ENCODE measurements around the gene FZR1.
"Not testable (repeated sequence)": the region's sequence is repeated elsewhere in the genome, so short reads cannot be mapped to it uniquely, and the experiment has no call there.

The FZR1 gene

GRCh38 chr19:3514930-3515329 is 8.8 kb downstream of the FZR1 start:
- DNase-seq (ENCODE audit: low spot score), result no peak

- DNase-seq (ENCODE audit: low spot score), result no peak
Measured at GRCh38 chr19:3515891-3516422, 9.8 kb downstream of the FZR1 start.

GRCh38 chr19:3516675-3517207 is 10.6 kb downstream of the FZR1 start:
- no peak for DNase-seq (ENCODE audit: low spot score)

DNA sequence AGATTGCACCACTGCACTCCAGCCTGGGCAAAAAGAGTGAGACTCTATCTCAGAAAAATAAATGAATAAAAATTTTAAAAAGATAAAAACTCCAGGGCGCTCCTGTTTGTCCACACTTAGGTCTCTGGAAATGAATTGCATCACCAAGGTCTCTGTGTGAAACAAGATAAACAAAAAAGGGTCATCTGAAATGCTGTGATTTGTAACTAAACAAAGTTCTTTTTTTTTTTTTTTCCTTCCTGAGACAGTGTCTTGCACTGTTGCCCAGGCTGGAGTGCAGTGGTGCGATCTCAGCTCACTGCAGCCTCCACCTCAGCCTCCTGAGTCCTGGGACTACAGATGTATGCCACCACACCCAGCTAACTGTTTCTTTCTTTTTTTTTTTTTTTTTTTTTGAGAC is 11.5 kb downstream of the FZR1 start:
- DNase-seq (ENCODE audit: low spot score), result no peak

DNA sequence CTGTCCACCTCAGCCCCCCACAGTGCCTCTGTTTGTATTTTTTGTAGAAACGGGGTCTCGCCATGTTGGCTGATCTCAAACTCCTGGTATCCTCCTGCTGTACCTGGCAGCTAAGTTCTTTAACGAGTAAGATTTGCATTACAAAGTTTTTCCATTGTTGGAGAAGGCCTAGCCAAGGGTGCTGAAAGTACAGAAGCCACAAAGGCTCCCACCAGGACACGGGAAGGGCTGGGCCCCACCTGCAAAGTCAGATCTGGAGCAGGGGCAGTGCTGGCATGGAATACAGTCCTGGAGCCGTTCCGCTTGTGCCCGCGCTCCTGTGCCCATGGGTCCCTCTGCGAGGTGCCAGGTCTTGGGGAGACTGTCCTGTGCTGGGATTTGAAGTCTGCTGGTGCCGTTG is 12.1 kb downstream of the FZR1 start:
- DNase-seq (ENCODE audit: low spot score), result no peak

DNA sequence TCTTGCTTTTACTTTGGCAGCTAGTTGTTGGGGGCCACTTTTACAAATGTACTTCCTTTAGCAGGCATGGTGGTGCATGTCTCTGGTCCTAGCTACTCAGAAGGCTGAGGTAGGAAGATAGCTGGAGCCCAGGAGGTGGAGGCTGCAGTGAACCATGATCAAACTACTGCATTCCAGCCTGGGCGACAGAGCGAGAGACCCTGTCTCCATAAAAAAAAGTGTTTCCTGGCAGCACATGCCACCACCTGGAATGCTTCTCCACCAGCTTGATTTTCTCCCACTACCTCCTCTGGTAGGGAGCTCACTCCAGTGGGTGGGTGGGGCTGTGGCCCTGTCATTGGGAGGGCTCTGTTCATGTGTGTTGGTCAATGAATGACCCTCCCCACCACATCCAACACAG is 12.5 kb downstream of the FZR1 start:
- no peak for DNase-seq (ENCODE audit: low spot score)

DNA sequence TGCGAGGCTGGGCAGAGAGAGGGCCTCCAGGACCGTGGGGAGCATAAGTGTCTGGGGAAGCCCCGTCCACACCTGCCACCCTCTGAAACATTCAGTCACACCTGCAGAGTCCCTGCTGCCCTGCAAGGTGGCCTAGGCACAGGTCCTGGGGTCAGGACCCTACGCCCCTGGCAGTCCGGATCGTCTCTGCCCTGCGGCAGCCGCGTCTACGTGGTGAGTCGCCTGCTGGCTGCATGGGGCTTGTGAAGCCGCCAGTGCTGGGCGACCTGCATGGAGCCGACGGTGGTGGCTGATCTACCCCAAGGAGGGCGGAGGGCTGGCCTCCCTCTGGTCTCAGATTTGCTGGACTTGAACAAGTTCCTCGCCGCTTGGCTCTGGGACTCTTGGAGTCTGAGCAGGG is 13.0 kb downstream of the FZR1 start:
- no peak for DNase-seq (ENCODE audit: low spot score)

DNA sequence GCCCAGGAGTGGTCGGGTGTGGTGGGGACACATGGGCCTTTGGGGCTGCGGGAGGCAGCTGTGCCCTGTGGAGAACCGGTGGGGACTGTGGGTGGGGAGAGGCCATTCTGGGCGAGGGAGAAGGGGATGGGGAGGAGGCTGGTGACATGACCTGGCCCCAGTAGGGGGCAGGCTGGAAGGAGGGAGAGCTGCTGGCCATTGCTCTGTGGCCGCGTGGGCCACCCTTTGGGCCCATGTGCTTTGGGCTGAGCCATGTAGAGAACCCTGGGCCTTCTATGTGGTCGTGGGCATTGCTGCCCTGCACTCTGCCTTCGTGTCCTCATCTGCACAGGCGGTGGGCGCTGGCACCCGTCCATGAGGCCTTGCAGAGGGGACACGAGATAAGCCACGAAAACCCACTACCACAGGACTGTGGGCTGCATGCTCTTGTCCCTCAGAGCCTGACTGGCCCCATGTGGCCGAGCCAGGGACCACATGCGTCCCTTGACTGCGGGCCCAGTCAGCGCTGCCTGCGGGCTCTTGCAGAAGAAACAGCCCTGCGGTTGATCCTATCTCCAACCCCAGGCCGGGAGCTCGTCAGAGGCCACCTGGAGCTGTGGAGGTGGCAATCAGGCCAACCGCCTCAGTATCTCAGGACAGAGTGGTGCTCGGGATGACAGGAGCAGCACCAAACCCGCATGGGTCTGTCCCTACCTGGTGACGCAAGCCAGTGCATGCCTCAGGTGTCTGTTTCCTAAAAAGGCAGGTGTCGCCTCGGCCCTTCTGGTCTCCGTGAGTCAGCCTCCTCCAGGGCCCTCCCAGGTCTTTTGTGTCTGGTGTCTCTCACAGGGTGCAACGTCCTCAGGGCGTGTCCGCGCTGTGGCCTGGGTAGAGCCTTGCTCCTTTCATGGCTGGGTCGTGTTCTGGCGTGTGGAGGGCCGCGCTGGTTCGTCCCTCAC is 14.3 kb downstream of the FZR1 start:
- no peak for DNase-seq (ENCODE audit: low spot score)

DNA sequence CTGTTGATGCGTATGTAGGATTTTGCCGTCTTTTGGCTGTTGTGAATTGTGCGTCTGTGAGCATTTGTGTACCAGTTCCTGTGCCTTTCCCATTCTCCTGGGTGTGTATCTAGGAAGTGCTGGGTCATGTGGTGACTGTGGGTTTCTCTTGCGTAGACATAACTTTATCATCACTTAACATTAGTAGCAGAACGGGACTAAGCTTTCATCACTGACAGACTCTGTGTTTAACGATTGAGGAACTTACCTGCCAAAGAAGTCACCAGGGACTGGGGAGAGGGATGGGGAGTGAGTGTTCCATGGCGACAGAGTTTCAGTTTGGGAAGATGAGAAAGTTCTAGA is 15.0 kb downstream of the FZR1 start:
- DNase-seq (ENCODE audit: low spot score), result no peak

DNA sequence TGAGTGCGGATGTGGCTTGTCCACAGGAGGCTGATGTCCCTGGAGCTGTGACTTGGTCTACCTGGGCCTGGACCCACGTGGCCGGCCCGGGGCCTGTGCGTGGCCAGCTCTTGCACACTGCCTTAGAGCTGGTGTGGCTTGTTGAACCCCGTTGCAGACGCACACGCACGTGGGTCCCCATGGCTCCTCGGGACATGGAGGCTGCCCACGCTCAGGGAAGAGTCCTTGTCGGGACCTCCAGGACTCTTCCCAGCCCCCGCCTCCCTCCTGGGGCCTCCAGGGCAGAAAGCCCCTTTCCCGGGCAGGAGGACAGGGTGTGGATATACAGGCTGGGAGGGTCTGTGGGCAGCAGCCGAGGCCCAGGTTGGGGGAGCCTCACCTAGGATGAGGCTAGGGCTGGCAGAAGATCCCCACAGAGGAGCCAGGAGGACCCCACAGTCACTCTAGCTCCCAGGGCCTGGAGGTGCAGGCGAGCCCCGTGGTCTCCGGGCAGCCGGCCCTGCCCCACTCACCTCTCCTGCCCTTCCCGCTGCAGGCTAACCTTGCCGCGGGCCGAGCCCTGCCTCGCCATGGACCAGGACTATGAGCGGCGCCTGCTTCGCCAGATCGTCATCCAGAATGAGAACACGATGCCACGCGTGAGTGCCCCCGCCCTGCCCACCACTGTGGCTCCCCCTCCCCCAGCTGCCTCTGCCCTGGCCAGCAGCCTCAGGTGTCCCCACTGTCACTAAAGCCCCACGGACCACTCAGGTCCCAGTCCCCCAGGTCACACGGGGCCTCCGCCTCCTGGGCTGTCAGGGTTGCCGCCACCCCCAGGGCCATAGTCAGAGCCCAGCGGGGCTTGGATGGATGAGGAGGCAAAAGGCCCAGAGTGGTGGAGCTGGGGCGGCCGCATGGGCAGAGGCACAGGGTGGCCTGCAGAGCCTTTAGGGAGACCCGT is 16.6 kb downstream of the FZR1 start:
- DNase-seq (ENCODE audit: low spot score), result no peak

DNA sequence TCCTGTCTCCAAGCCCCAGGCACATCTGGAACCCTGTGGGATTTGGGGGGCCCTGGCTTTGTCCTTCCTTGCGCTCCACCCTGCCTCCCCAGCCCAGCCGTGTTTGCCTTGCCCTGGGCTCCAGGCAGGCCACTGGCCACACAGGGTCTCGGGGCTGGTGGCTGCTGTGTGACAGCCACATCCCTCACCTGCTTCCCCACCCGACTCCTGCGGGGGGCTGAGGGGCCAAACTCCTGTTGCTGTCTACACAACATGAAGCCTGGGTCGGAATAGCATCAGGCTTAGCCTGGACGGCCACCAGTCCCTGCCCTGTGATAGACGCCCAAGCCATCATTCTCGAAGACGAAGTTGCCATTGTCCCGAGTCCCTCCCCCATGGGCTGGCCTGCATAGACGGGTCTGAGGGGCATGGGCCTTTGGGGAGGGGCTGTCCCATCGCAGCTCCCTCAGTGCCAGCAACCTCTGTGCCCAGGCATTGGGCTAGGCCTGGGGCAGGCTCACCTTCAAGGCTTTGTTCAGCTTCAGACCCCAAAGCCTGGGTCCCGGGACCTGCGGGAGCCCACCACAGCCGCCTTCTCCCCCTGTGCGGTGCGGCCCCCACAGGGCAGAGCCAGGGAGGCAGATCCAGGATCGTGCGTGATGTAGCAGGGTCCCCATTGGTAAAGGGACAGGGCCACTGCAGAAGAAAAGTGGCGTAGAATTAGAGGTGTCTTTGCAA is 17.4 kb downstream of the FZR1 start:
- DNase-seq (ENCODE audit: low spot score), result no peak

- no peak for DNase-seq (ENCODE audit: low spot score)
Measured at GRCh38 chr19:3524078-3524842, 18.1 kb downstream of the FZR1 start.

GRCh38 chr19:3524904-3525451 is 18.9 kb downstream of the FZR1 start:
- DNase-seq (ENCODE audit: low spot score), result no peak

DNA sequence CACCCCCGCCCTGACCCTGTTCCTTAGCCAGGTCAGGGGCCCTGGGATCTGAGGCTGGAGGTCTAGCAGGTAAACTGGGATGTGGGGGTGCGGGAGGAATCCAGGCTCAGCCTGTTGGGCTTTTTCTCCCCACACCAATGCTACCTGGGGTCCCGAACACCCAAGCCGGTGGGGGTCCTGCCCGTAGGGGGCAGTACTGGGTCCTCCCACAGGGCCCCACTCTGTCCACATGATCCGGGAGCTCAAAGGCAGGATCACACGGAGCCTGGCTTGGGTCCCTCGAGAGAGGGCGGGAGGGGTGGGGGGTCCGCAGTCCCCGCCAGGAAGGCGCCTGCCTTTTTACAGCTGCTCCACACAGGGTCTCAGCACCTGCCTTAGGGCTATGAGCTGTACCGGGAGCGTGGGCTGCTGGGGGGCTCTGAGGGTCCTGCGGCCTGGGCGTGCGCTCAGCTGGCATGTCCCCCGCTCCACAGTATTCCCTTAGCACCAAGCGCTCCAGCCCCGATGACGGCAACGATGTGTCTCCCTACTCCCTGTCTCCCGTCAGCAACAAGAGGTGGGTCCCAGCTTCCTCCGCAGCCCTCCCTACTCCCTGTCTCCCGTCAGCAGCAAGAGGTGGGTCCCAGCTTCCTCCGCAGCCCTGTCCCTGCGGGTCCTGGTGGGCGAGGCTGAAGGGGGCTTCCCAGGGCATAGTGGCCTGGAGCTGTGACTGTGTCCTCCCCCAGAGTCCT is 20.6 kb downstream of the FZR1 start:
- DNase-seq (ENCODE audit: low spot score), result no peak

- DNase-seq (ENCODE audit: low spot score), result no peak
Measured at GRCh38 chr19:3527238-3527910, 21.3 kb downstream of the FZR1 start.

GRCh38 chr19:3528080-3528479 is 22.0 kb downstream of the FZR1 start:
- no peak for DNase-seq (ENCODE audit: low spot score)

- DNase-seq (ENCODE audit: low spot score), result no peak
Measured at GRCh38 chr19:3528539-3529211, 22.6 kb downstream of the FZR1 start.

DNA sequence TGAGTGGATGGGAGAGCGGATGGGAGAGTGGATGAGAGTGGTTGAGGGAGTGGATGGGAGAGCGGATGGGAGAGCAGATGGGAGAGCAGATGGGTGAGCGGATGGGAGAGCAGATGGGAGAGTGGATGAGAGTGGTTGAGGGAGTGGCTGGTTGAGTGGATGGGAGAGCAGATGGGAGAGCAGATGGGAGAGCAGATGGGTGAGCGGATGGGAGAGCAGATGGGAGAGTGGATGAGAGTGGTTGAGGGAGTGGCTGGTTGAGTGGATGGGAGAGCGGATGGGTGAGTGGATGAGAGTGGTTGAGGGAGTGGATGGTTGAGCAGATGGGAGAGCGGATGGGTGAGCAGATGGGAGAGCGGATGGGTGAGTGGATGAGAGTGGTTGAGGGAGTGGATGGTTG is 23.2 kb downstream of the FZR1 start:
- not testable (repeated sequence) for DNase-seq (ENCODE audit: low spot score)

DNA sequence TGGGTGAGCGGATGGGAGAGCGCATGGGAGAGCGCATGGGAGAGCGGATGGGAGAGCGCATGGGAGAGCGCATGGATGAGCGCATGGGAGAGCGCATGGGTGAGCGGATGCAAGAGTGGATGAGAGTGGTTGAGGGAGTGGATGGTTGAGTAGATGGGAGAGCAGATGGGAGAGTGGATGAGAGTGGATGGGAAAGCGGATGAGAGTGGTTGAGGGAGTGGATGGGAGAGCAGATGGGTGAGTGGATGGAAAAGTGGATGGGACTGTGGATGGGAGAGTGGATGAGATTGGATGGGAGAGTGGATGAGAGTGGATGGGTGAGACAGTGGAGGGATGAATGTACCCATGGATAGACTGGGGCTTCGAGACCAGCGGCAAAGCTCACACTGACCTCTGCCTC is 24.3 kb downstream of the FZR1 start:
- DNase-seq (ENCODE audit: low spot score), result no peak

Measured in Ammon's horn (tissue), 1 donor.